Measurements from ENCODE around the gene AGAP3. TPM values are rescaled to one million over a fixed set of nuclear protein-coding genes. Genes with fewer than 3 reads are reported as not detected.

Gene AGAP3
- total and polyA plus RNA-seq, 7 experiments from 2014 or later, result 6.0 to 70.6 (median 36.4) TPM

DNA sequence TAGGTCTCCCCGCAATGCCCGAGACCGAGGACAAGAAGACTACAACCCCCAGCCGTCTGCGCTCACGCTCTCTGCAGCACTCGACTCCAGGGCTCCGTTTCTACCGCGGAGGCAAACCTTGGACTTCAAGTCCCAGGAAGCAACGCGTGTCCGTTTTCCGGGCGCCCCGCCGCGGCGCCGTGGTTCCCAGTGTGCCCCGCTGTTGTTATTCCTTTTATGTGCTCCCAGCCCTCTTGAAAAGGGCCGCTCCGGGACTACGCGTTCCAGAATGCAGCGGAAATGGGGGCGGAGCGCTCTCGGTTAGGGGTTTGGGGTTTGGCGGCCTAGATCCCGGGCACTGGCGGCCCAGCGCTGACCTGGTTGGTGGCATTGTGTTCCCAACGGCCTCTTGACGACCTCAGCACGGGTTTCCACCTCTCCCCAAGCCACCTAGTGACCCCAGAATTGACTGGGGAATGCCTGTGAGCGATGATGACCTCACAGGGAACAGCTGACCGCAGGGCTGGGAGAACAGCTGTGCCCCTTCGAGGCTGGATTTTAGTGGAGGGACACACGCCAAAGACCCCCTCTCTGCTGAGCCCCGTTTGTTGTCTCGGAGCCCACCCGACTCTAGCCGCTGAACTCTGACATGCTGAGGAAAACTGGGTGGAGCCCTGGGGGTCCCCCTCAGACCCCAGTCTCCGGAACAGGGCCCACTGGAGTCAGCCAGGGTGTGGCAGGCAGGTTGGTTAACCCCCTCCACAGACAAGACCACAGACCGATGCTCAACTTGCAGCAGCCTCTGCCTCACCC, 28.1 kb upstream of the AGAP3 start:
- peaks cover 0 to 3% (median 0%) of the 10 kb centered on the region in 5 donors for H3K36me3 Mint-ChIP-seq
- CTCF ChIA-PET, result interaction anchor here (1.0 to 3.5 kb wide), 3 partner anchors 26 to 52 kb away, joined by 3 to 15 read pairs (median 7); partner anchors contain the start of gene TMUB1
- H3K27ac ChIP-seq (ENCODE audit: low read depth, low read length), result peak overlapping the region; percentile 92

DNA sequence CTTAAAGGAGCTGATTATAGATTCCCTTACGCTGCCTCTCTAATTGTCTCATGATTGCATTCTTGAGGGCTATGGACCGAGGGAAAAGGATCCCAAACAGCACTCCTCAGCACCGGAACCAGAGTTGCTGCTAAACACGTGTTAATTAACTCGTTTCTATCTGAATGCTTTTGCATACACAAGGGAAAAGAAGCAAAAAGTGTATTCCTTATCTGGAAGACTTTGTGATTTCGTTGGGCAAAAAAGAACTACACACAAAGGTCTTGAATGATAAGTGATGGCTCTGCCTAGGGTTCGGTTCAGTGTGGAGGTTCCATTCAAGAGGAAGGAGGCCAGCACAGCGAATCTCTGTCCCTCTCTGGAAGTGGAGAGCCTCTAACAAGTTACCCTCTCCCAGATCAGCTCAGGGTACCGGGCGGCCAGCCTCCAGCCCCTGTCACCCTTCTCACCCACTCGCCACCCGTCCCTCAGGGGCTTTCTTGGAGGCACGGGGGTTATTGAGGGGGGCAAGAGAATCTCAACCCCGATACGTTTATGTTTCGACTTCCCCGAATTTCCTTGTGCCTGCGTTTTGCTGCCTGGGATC, 27.4 kb upstream of the AGAP3 start:
- no peaks in the 10 kb centered on the region for H3K27me3 Mint-ChIP-seq
- Histone ChIP-seq H3K36me3 (ENCODE audit: control insufficient read depth in 2 of 3, insufficient read depth in 3 of 3, low read length in 3 of 3) (no peaks in the 10 kb centered on the region), H3K4me1 (ENCODE audit: control insufficient read depth in 2 of 2, insufficient read depth in 2 of 2, low read length in 2 of 2) (peaks cover 25 to 32% of the 10 kb centered on the region in 2 donors), H3K27me3 (ENCODE audit: control insufficient read depth in 2 of 2, insufficient read depth in 2 of 2, low read length in 2 of 2) (no peaks in the 10 kb centered on the region), H3K9me3 (ENCODE audit: control insufficient read depth in 2 of 3, low read length in 3 of 3) (no peaks in the 10 kb centered on the region), H3K27ac (ENCODE audit: low read depth, low read length) (peak overlapping the region; percentile 92), H3K4me3 (ENCODE audit: low read length) (peak overlapping the region; percentile 78)
- H3K27ac Mint-ChIP-seq, result peak overlapping the region; percentile 86 to 96 (median 93)
- ATAC-seq (no peak), DNase-seq (peak in 2 of 9 donors; percentile 26 to 37)
- CTCF ChIA-PET, result interaction anchor here (1.2 to 3.5 kb wide), 2 partner anchors 26 to 40 kb away, joined by 7 to 15 read pairs; partner anchors contain the start of gene TMUB1
- peak overlapping the region; percentile 91 to 99 (median 94) for H3K4me3 Mint-ChIP-seq
- intact Hi-C loops (cut with micrococcal nuclease), result loop anchor here (1.0 to 5.0 kb wide), 15 partner anchors 8 to 1221 kb away; partner anchors contain the start of genes ABCB8 (in 2 of the 2), ABCF2 (in 2 of the 2), FASTK (in 2 of the 2) and REPIN1 (in 1 of the 2)
- peaks cover 0 to 1% (median 0%) of the 10 kb centered on the region in 11 donors for H3K9me3 Mint-ChIP-seq
- H3K36me3 Mint-ChIP-seq, result peaks cover 0 to 3% (median 0%) of the 10 kb centered on the region in 5 donors
- POLR2A ChIA-PET, result interaction anchor here (1.0 to 2.8 kb wide), 9 partner anchors 22 to 83 kb away, joined by 3 to 14 read pairs (median 3); partner anchors contain the start of genes ABCB8, FASTK and TMUB1
- peaks cover 25 to 38% (median 36%) of the 10 kb centered on the region in 7 donors for H3K4me1 Mint-ChIP-seq

More for the DNA sequence above, 28.1 kb upstream of the AGAP3 start:
- Histone ChIP-seq H3K36me3 (ENCODE audit: control insufficient read depth in 2 of 3, insufficient read depth in 3 of 3, low read length in 3 of 3) (no peaks in the 10 kb centered on the region), H3K4me1 (ENCODE audit: control insufficient read depth in 2 of 2, insufficient read depth in 2 of 2, low read length in 2 of 2) (peaks cover 25 to 32% of the 10 kb centered on the region in 2 donors), H3K9me3 (ENCODE audit: control insufficient read depth in 2 of 3, low read length in 3 of 3) (no peaks in the 10 kb centered on the region), H3K27me3 (ENCODE audit: control insufficient read depth in 2 of 2, insufficient read depth in 2 of 2, low read length in 2 of 2) (no peaks in the 10 kb centered on the region), H3K4me3 (ENCODE audit: low read length) (peak overlapping the region; percentile 78)
- ATAC-seq (peak; percentile 96), DNase-seq (peak; percentile 80 to 99 (median 97))
- H3K4me1 Mint-ChIP-seq, result peaks cover 25 to 41% (median 38%) of the 10 kb centered on the region in 7 donors
- POLR2A ChIA-PET, result interaction anchor here (1.0 to 2.8 kb wide), 10 partner anchors 23 to 82 kb away, joined by 3 to 14 read pairs (median 4); partner anchors contain the start of genes ABCB8, FASTK and TMUB1
- peak overlapping the region; percentile 91 to 99 (median 94) for H3K4me3 Mint-ChIP-seq
- peaks cover 0 to 1% (median 0%) of the 10 kb centered on the region in 11 donors for H3K9me3 Mint-ChIP-seq
- intact Hi-C loops (cut with micrococcal nuclease), result loop anchor here (1.0 to 5.0 kb wide), 13 partner anchors 22 to 1220 kb away; partner anchors contain the start of genes ABCB8 (in 2 of the 2), ABCF2 (in 2 of the 2), FASTK (in 2 of the 2) and REPIN1 (in 1 of the 2)
- H3K27me3 Mint-ChIP-seq, result no peaks in the 10 kb centered on the region
- H3K27ac Mint-ChIP-seq, result peak overlapping the region; percentile 86 to 96 (median 93)

- H3K4me3 Mint-ChIP-seq, result peak within 1 kb of the TSS; percentile 91 to 99 (median 94)
- intact Hi-C loops (cut with micrococcal nuclease), result loop anchor here (1.0 to 5.0 kb wide), 9 partner anchors 8 to 691 kb away; partner anchors contain the start of genes REPIN1 (in 1 of the 2) and ZNF775 (in 1 of the 2)
- ATAC-seq (peak; percentile 37), DNase-seq (peak; percentile 46 to 82 (median 61))
- ChIA-PET POLR2A (interaction anchor here (0.5 to 2.8 kb wide), 7 partner anchors 21 to 83 kb away, joined by 3 to 14 read pairs (median 6); partner anchors contain the start of genes ABCB8, FASTK and TMUB1), CTCF (interaction anchor here (1.2 to 3.5 kb wide), 2 partner anchors 25 to 41 kb away, joined by 7 to 15 read pairs; partner anchors contain the start of gene TMUB1)
- H3K27ac Mint-ChIP-seq, result peak within 1 kb of the TSS; percentile 86 to 96 (median 93)
- H3K27ac ChIP-seq (ENCODE audit: low read depth, low read length), result peak within 1 kb of the TSS; percentile 92
- H3K4me1 Mint-ChIP-seq, result peaks cover 25 to 38% (median 35%) of the 10 kb centered on the region in 7 donors
- no peaks in the 10 kb centered on the region for H3K9me3 ChIP-seq (ENCODE audit: control insufficient read depth in 2 of 3, low read length in 3 of 3)
- peaks cover 0 to 1% (median 0%) of the 10 kb centered on the region in 11 donors for H3K9me3 Mint-ChIP-seq
- peaks cover 0 to 3% (median 0%) of the 10 kb centered on the region in 5 donors for H3K36me3 Mint-ChIP-seq
- peaks cover 25 to 32% of the 10 kb centered on the region in 2 donors for H3K4me1 ChIP-seq (ENCODE audit: control insufficient read depth in 2 of 2, insufficient read depth in 2 of 2, low read length in 2 of 2)
- no peaks in the 10 kb centered on the region for H3K27me3 ChIP-seq (ENCODE audit: control insufficient read depth in 2 of 2, insufficient read depth in 2 of 2, low read length in 2 of 2)
- H3K4me3 ChIP-seq (ENCODE audit: low read length), result peak within 1 kb of the TSS; percentile 78
- H3K36me3 ChIP-seq (ENCODE audit: control insufficient read depth in 2 of 3, insufficient read depth in 3 of 3, low read length in 3 of 3), result peaks cover 0 to 3% (median 0%) of the 10 kb centered on the region in 3 experiments
- no peaks in the 10 kb centered on the region for H3K27me3 Mint-ChIP-seq
These were observed 26.7 kb upstream of the AGAP3 start, which contains the start of gene SLC4A2 for GRCh38 chr7:151059367-151060112. Gene SLC4A2, plus strand, starts transcription at chr7:151059589. Its CDS starts 2,399 bp downstream, at chr7:151061988.

- H3K4me1 Mint-ChIP-seq, result peaks cover 25 to 38% (median 32%) of the 10 kb centered on the region in 7 donors
- CTCF ChIA-PET, result interaction anchor here (0.6 to 3.5 kb wide), 2 partner anchors 24 to 304 kb away, joined by 3 to 15 read pairs; partner anchors contain the start of gene TMUB1
- H3K9me3 Mint-ChIP-seq, result peaks cover 0 to 1% (median 0%) of the 10 kb centered on the region in 11 donors
- no peaks in the 10 kb centered on the region for H3K36me3 Mint-ChIP-seq
- ATAC-seq (no peak), DNase-seq (no peak)
- H3K27ac ChIP-seq (ENCODE audit: low read depth, low read length), result peak overlapping the region; percentile 92
- no peaks in the 10 kb centered on the region for H3K27me3 ChIP-seq (ENCODE audit: control insufficient read depth in 2 of 2, insufficient read depth in 2 of 2, low read length in 2 of 2)
- no peaks in the 10 kb centered on the region for H3K27me3 Mint-ChIP-seq
- no peaks in the 10 kb centered on the region for H3K9me3 ChIP-seq (ENCODE audit: control insufficient read depth in 2 of 3, low read length in 3 of 3)
- intact Hi-C loops (cut with micrococcal nuclease), result no loop called here
- peaks cover 25 to 32% of the 10 kb centered on the region in 2 donors for H3K4me1 ChIP-seq (ENCODE audit: control insufficient read depth in 2 of 2, insufficient read depth in 2 of 2, low read length in 2 of 2)
- H3K4me3 Mint-ChIP-seq, result peak overlapping the region; percentile 73 to 99 (median 93)
- POLR2A ChIA-PET, result interaction anchor here (0.5 to 2.8 kb wide), 3 partner anchors 24 to 1820 kb away, joined by 3 to 14 read pairs (median 4); partner anchors contain the start of gene TMUB1
- peak overlapping the region in 5 of 9 donors; percentile 38 to 86 (median 83) for H3K27ac Mint-ChIP-seq
- peak overlapping the region; percentile 78 for H3K4me3 ChIP-seq (ENCODE audit: low read length)
- peaks cover 0 to 9% (median 0%) of the 10 kb centered on the region in 3 experiments for H3K36me3 ChIP-seq (ENCODE audit: control insufficient read depth in 2 of 3, insufficient read depth in 3 of 3, low read length in 3 of 3)
These were observed 26.2 kb upstream of the AGAP3 start for GRCh38 chr7:151060113-151060415.

- Mint-ChIP-seq H3K4me3 (peak overlapping the region; percentile 73 to 99 (median 93)), H3K36me3 (peaks cover 0 to 3% (median 0%) of the 10 kb centered on the region in 5 donors), H3K9me3 (peaks cover 0 to under 1% (median 0%) of the 10 kb centered on the region in 11 donors), H3K27me3 (no peaks in the 10 kb centered on the region), H3K27ac (peak overlapping the region in 6 of 9 donors; percentile 38 to 86 (median 72)), H3K4me1 (peaks cover 25 to 38% (median 32%) of the 10 kb centered on the region in 7 donors)
- Histone ChIP-seq H3K4me1 (ENCODE audit: control insufficient read depth in 2 of 2, insufficient read depth in 2 of 2, low read length in 2 of 2) (peaks cover 25 to 32% of the 10 kb centered on the region in 2 donors), H3K27ac (ENCODE audit: low read depth, low read length) (peak overlapping the region; percentile 92), H3K4me3 (ENCODE audit: low read length) (peak overlapping the region; percentile 78), H3K27me3 (ENCODE audit: control insufficient read depth in 2 of 2, insufficient read depth in 2 of 2, low read length in 2 of 2) (no peaks in the 10 kb centered on the region), H3K36me3 (ENCODE audit: control insufficient read depth in 2 of 3, insufficient read depth in 3 of 3, low read length in 3 of 3) (peaks cover 0 to 14% (median 0%) of the 10 kb centered on the region in 3 experiments), H3K9me3 (ENCODE audit: control insufficient read depth in 2 of 3, low read length in 3 of 3) (no peaks in the 10 kb centered on the region)
- DNase-seq, result peak in 2 of 9 donors; percentile 21 to 36
- intact Hi-C loops (cut with micrococcal nuclease), result no loop called here
- POLR2A ChIA-PET, result interaction anchor here (0.6 to 2.8 kb wide), 2 partner anchors 24 to 1820 kb away, joined by 4 to 14 read pairs; partner anchors contain the start of gene TMUB1
- CTCF ChIA-PET, result interaction anchor here (0.6 to 3.5 kb wide), 3 partner anchors 24 to 305 kb away, joined by 3 to 15 read pairs (median 3); partner anchors contain the start of genes ABCB8 and TMUB1
- no peak for ATAC-seq
These were observed 25.7 kb upstream of the AGAP3 start for GRCh38 chr7:151060416-151061212.
